ENCODE results near the gene HHIPL1.
A peak's percentile ranks its signal among the peaks of the same experiment; 100 is the strongest.

The HHIPL1 gene

GRCh38 chr14:99683619-99684409 is 38.9 kb downstream of the HHIPL1 start, which contains the start of gene CYP46A1:
Gene CYP46A1, plus strand, starts transcription at chr14:99684298. Its CDS starts 120 bp downstream, at chr14:99684418.
- DNase-seq (ENCODE audit: low read depth): peak; percentile 97
- H3K4me3 ChIP-seq (ENCODE audit: control insufficient read depth, low read depth, low read length): peak within 1 kb of the TSS; percentile 74
- TF ChIP-seq, protein P1, sequence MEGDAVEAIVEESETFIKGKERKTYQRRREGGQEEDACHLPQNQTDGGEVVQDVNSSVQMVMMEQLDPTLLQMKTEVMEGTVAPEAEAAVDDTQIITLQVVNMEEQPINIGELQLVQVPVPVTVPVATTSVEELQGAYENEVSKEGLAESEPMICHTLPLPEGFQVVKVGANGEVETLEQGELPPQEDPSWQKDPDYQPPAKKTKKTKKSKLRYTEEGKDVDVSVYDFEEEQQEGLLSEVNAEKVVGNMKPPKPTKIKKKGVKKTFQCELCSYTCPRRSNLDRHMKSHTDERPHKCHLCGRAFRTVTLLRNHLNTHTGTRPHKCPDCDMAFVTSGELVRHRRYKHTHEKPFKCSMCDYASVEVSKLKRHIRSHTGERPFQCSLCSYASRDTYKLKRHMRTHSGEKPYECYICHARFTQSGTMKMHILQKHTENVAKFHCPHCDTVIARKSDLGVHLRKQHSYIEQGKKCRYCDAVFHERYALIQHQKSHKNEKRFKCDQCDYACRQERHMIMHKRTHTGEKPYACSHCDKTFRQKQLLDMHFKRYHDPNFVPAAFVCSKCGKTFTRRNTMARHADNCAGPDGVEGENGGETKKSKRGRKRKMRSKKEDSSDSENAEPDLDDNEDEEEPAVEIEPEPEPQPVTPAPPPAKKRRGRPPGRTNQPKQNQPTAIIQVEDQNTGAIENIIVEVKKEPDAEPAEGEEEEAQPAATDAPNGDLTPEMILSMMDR (IDR thresholded peaks at IDR 0.05; ENCODE audit: control insufficient read depth, insufficient read depth, low read depth, low read length, missing control alignments): no peak

DNA sequence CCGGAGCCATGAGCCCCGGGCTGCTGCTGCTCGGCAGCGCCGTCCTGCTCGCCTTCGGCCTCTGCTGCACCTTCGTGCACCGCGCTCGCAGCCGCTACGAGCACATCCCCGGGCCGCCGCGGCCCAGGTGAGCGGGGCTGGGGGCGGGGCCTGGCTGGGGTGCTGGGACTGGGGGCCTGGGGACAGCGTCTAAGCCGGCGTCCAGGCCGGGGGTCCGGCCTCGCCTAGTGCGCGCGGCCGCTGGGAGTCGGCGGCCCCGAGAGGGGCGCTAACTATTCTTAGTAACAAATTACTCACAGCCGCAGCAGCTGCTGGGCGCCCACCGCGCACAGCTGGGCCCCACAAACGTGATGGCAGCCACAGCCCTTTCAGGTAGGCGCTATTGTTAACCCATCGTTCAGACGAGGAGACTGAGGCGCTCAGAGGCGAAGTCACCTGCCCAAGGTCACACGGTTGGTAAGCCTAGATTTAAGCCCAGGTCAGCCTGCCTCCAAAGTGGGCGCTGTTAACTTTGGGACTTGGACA is 39.5 kb downstream of the HHIPL1 start:
- H3K4me3 ChIP-seq (ENCODE audit: control insufficient read depth, low read depth, low read length): peak overlapping the region; percentile 35
- no peak for DNase-seq (ENCODE audit: low read depth)
- TF ChIP-seq, protein P1 (IDR thresholded peaks at IDR 0.05; ENCODE audit: control insufficient read depth, insufficient read depth, low read depth, low read length, missing control alignments): no peak

DNA sequence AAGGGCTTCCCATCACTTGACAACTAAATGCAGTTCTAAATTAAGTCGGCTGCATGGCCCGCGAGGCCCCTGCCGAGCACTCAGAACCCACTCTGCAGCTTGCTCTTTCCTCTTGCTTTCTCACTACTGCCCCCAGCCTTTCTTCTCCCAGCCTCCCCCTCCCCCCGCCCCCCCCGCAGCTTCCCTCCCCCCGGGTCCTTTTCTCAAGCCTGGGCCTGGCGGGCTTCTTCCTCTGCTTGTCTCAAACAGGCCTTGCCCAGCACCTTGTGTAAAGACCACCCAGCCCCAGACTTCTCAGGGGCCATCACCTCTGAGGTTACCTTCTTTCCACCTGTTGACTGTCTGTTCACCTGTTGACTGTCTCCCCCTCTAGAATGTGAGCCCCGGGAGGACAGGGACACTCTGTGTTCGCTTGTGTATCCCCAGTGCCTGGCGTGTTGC is 40.2 kb downstream of the HHIPL1 start:
- no peak for DNase-seq (ENCODE audit: low read depth)
- TF ChIP-seq, protein P1 (IDR thresholded peaks at IDR 0.05; ENCODE audit: control insufficient read depth, insufficient read depth, low read depth, low read length, missing control alignments): no peak
- H3K4me3 ChIP-seq (ENCODE audit: control insufficient read depth, low read depth, low read length): no peak overlapping the region

GRCh38 chr14:99685596-99685995 is 40.7 kb downstream of the HHIPL1 start:
- no peak for DNase-seq (ENCODE audit: low read depth)
- TF ChIP-seq, protein P1 (IDR thresholded peaks at IDR 0.05; ENCODE audit: control insufficient read depth, insufficient read depth, low read depth, low read length, missing control alignments): no peak
- H3K4me3 ChIP-seq (ENCODE audit: control insufficient read depth, low read depth, low read length): no peak overlapping the region

DNA sequence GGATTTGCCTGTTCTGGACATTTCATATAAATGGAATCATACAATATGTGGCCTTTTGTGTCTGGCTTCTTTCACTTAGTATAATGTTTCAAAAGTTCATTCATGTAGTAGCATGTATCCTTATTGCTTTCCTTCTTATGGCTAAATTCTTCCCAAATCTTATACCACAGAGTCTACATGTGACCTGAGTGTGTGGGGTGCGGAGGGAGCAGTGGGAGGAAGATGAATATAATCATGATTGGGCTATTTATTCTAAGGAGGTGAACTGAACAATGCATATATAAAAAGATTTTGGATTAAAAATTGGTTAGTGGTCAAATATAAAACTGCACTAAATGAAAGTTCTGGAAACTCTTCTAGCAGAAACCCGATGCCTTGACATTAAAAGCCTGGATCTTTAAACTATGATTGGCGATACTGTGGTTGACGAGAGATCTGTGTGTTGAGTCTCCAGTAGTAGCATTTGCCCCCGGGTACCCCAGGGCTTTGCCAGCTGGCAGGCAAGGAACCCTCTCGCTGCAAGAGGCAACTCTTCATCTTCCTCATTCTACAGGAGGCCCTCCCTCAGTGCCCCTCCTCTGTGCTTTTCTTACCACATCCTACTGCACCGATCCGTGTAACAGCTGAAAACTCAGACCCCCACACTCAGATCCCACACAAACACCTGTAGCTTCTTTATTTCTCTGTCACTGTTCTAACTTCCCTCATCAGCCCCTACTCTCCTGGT is 41.8 kb downstream of the HHIPL1 start:
- no peak for DNase-seq (ENCODE audit: low read depth)
- H3K4me3 ChIP-seq (ENCODE audit: control insufficient read depth, low read depth, low read length): no peak overlapping the region
- TF ChIP-seq, protein P1 (IDR thresholded peaks at IDR 0.05; ENCODE audit: control insufficient read depth, insufficient read depth, low read depth, low read length, missing control alignments): no peak

DNA sequence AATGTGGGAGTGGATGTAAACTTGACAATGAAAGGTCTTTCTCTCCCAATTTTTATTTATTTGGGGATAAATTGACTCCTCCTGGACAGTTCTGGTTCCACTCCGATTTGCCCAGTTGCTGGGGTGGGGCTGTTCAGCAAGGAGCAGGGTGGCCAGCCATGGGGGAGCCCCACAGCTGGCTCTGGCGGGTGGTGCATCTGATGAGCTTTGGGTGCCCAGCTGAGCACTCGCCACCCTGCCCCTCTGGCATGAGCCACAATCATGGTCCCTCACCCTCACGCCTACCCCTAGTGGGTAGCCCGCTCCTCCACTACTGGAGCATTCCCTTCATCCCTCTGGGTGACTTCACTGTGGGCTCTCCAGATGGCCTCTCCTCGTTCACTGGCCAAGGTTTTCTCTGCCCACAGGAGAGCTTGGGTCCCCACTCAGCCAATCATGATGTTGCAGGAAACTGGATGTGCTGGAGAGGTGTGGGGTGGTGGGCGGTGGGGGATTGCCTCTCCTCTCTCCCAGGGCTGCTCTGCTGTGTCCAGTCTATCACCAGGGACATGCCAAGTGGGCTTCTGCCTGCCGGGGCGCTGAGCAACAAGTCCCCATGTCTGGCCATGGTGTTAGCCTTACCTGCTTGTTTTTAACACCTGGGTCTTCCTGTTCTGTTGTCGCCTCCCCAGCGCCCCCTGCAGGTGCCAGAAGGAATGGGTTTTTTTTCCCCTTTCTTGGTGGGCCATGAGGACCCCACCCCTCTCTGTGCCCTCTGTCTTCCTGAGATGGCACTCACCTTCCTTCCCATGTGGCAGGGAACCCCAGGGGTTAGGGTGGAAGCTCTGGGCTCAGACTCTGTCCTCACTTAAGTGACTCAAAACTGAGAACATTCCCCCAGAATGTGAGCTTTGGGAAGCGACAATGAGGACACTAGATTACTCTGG is 42.6 kb downstream of the HHIPL1 start:
- no peak overlapping the region for H3K4me3 ChIP-seq (ENCODE audit: control insufficient read depth, low read depth, low read length)
- TF ChIP-seq, protein P1 (IDR thresholded peaks at IDR 0.05; ENCODE audit: control insufficient read depth, insufficient read depth, low read depth, low read length, missing control alignments): peak; percentile 66
- DNase-seq (ENCODE audit: low read depth): no peak

Data from AG09309 (cell line).